H9 (cell line): ENCODE data around the gene BCAS2. TPM values are rescaled to one million over a fixed set of nuclear protein-coding genes. Genes with fewer than 3 reads are reported as not detected.

Experiments
- DNase-seq: peaks from one replicate; pipeline ENCODE4 v3.0.0-alpha.2; 2017
- H2AFZ ChIP-seq: one replicate; pipeline ENCODE4 v1.6.1; 2013; ENCODE audit warnings: mild to moderate bottlenecking, low read length, control low read depth, moderate library complexity
- H2AK5ac ChIP-seq: 2 replicates; pipeline ENCODE4 v1.6.1; 2013; ENCODE audit warnings: low read length, control low read depth, mixed read lengths; ENCODE audit not compliant: insufficient read length
- H2BK120ac ChIP-seq: one replicate; pipeline ENCODE4 v1.6.1; 2013; ENCODE audit warnings: low read depth, mild to moderate bottlenecking, low read length, control low read depth, inconsistent platforms; ENCODE audit not compliant: poor library complexity, severe bottlenecking
- H2BK12ac ChIP-seq: 2 replicates; pipeline ENCODE4 v1.6.1; 2013; ENCODE audit warnings: low read length, control low read depth, mixed read lengths, low read depth; ENCODE audit not compliant: insufficient read length
- H2BK15ac ChIP-seq: 2 replicates; pipeline ENCODE4 v1.6.1; 2013; ENCODE audit warnings: low read depth, low read length, control low read depth
- H2BK20ac ChIP-seq: one replicate; pipeline ENCODE4 v1.6.1; 2013; ENCODE audit warnings: low read depth, mild to moderate bottlenecking, low read length, control low read depth, inconsistent platforms; ENCODE audit not compliant: poor library complexity, severe bottlenecking
- H2BK5ac ChIP-seq: 2 replicates; pipeline ENCODE4 v1.6.1; 2013; ENCODE audit warnings: low read length, control low read depth, mixed read lengths; ENCODE audit not compliant: insufficient read length
- H3K14ac ChIP-seq: 2 replicates; pipeline ENCODE4 v1.6.1; 2013; ENCODE audit warnings: low read length, control low read depth; ENCODE audit not compliant: insufficient read depth
- H3K18ac ChIP-seq: 2 replicates; pipeline ENCODE4 v1.6.1; 2013; ENCODE audit warnings: low read depth, mild to moderate bottlenecking, mixed read lengths, low read length, control low read depth; ENCODE audit not compliant: insufficient read length
- H3K23ac ChIP-seq: 2 replicates; pipeline ENCODE4 v1.6.1; 2013; ENCODE audit warnings: low read length, control low read depth, mixed read lengths, low read depth; ENCODE audit not compliant: insufficient read length
- H3K23me2 ChIP-seq: 2 replicates; pipeline ENCODE4 v1.6.1; 2013; ENCODE audit warnings: low read depth, mild to moderate bottlenecking, mixed read lengths, low read length, control low read depth; ENCODE audit not compliant: insufficient read length, poor library complexity, severe bottlenecking
- H3K27ac ChIP-seq: 2 replicates; pipeline ENCODE4 v1.5.1; 2013; ENCODE audit warnings: low read length, control low read depth, mixed read lengths, low read depth; ENCODE audit not compliant: insufficient read length
- H3K27me3 ChIP-seq: 2 replicates; pipeline ENCODE4 v1.6.1; 2013; ENCODE audit warnings: low read length, control low read depth, inconsistent platforms; ENCODE audit not compliant: insufficient read depth
- H3K4ac ChIP-seq: 2 replicates; pipeline ENCODE4 v1.6.1; 2013; ENCODE audit warnings: low read depth, mild to moderate bottlenecking, control low read depth, inconsistent platforms, low read length, moderate library complexity
- H3K4me1 ChIP-seq: 2 replicates; pipeline ENCODE4 v1.6.1; 2013; ENCODE audit warnings: low read length, control low read depth, inconsistent platforms; ENCODE audit not compliant: insufficient read depth
- H3K4me2 ChIP-seq: 2 replicates; pipeline ENCODE4 v1.6.1; 2013; ENCODE audit warnings: low read length, control low read depth, mixed read lengths; ENCODE audit not compliant: insufficient read length, insufficient read depth
- H3K56ac ChIP-seq: 2 replicates; pipeline ENCODE4 v1.6.1; 2013; ENCODE audit warnings: low read depth, mild to moderate bottlenecking, mixed read lengths, low read length, control low read depth; ENCODE audit not compliant: insufficient read length
- H3K79me1 ChIP-seq: 2 replicates; pipeline ENCODE4 v1.6.1; 2013; ENCODE audit warnings: low read depth, mild to moderate bottlenecking, moderate library complexity, low read length, control low read depth, inconsistent platforms; ENCODE audit not compliant: insufficient read depth, poor library complexity, severe bottlenecking
- H3K79me2 ChIP-seq: 2 replicates; pipeline ENCODE4 v1.6.1; 2013; ENCODE audit warnings: low read length, control low read depth, inconsistent platforms; ENCODE audit not compliant: insufficient read depth
- H3K9ac ChIP-seq: 2 replicates; pipeline ENCODE4 v1.6.1; 2013; ENCODE audit warnings: low read length, control low read depth, mixed read lengths; ENCODE audit not compliant: insufficient read length; ENCODE audit errors: extremely low read depth
- H3K9me3 ChIP-seq: one replicate; pipeline ENCODE4 v1.6.1; 2013; ENCODE audit warnings: low read depth, low read length, inconsistent platforms; ENCODE audit not compliant: control insufficient read depth
- H3T11ph ChIP-seq: one replicate; pipeline ENCODE4 v1.6.1; 2013; ENCODE audit warnings: mild to moderate bottlenecking, low read length, control low read depth, inconsistent platforms
- H4K20me1 ChIP-seq: one replicate; pipeline ENCODE4 v1.6.1; 2013; ENCODE audit not compliant: control insufficient read depth, insufficient read length, insufficient read depth
- H4K5ac ChIP-seq: 2 replicates; pipeline ENCODE4 v1.6.1; 2013; ENCODE audit warnings: low read depth, mild to moderate bottlenecking, mixed read lengths, low read length, control low read depth; ENCODE audit not compliant: insufficient read length
- H4K8ac ChIP-seq: replicated peaks from 2 replicates; pipeline ENCODE4 v1.6.1; 2013; ENCODE audit warnings: low read length, control low read depth, mixed read lengths, low read depth; ENCODE audit not compliant: insufficient read length
- H4K91ac ChIP-seq: 2 replicates; pipeline ENCODE4 v1.6.1; 2013; ENCODE audit warnings: low read depth, mild to moderate bottlenecking, moderate library complexity, mixed read lengths, low read length, control low read depth; ENCODE audit not compliant: insufficient read length
- H3K27ac Mint-ChIP-seq, 3 experiments: 2 replicates in 2 of 3; 3 replicates in 1 of 3; pipeline ENCODE4 v1.8.0; 2020 to 2021; ENCODE audit warnings: mixed read lengths in 3 of 3, mild to moderate bottlenecking in 1 of 3, moderate library complexity in 1 of 3
- H3K27me3 Mint-ChIP-seq: 2 replicates; pipeline ENCODE4 v1.8.0; 2021; ENCODE audit warnings: low read depth, mild to moderate bottlenecking, moderate library complexity, mixed read lengths
- H3K36me3 Mint-ChIP-seq, 3 experiments: 2 replicates in 2 of 3; 3 replicates in 1 of 3; pipeline ENCODE4 v1.8.0; 2020 to 2021; ENCODE audit warnings: low read depth in 3 of 3, mixed read lengths in 3 of 3; ENCODE audit not compliant: insufficient read depth in 1 of 3
- H3K4me1 Mint-ChIP-seq, 2 experiments: 2 replicates each; pipeline ENCODE4 v1.8.0; 2020; ENCODE audit warnings: mixed read lengths in 2 of 2
- H3K4me3 Mint-ChIP-seq, 2 experiments: 2 replicates in 1 of 2; 3 replicates in 1 of 2; pipeline ENCODE4 v1.8.0; 2020 to 2021; ENCODE audit warnings: mild to moderate bottlenecking in 2 of 2, mixed read lengths in 2 of 2, moderate library complexity in 1 of 2
- H3K9me3 Mint-ChIP-seq, 2 experiments: 2 replicates in 1 of 2; 3 replicates in 1 of 2; pipeline ENCODE4 v1.8.0; 2020; ENCODE audit warnings: mild to moderate bottlenecking in 2 of 2, mixed read lengths in 2 of 2, moderate library complexity in 1 of 2
- total RNA-seq: library from RNA; stranded (reverse); gene quantifications from 2 replicates; pipeline ENCODE4 v1.2.1, GENCODE V29; 2021
- TF ChIP-seq, protein P1 (sequence below): fragments of 200-600 bp; sonication (generic); conservative IDR thresholded peaks from 3 replicates; pipeline ENCODE4 v1.8.0; 2021; ENCODE audit warnings: antibody characterized with exemption, mild to moderate bottlenecking

The BCAS2 gene
- total RNA-seq, 1 experiment from 2014 or later = 72.1 TPM

DNA sequence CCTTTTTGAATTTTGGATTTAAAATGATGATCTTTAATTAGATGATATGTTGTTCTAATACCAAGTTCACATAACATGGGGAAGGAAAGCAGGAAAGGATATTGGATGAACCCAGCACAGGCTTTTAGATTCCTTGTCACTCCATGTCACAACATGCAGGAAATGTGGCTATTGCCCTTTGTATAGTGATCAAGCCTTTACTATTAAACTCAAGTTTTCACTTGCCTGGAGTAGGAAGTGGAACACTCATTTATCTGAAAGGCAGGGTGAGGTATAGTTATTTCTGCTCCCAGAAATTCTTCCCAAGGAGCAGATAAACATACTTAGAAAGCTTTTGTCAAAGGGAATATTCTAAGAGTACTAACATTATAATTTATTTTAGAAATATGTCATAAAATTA, 37.2 kb upstream of the BCAS2 start:
- Histone ChIP-seq H2BK20ac (no peak overlapping the region), H3K23me2 (no peaks in the 10 kb centered on the region), H3K9me3 (no peaks in the 10 kb centered on the region), H3K18ac (no peak overlapping the region), H3K27ac (no peak overlapping the region), H2AFZ (no peak overlapping the region), H3K27me3 (no peaks in the 10 kb centered on the region), H3K23ac (no peak overlapping the region), H3K56ac (no peak overlapping the region), H3K4ac (no peak overlapping the region), H4K91ac (no peak overlapping the region), H2BK15ac (no peak overlapping the region), H3K79me1 (no peaks in the 10 kb centered on the region), H3K4me1 (no peaks in the 10 kb centered on the region), H3K14ac (no peak overlapping the region), H3K4me2 (no peak overlapping the region), H2BK120ac (no peak overlapping the region), H3K79me2 (no peaks in the 10 kb centered on the region), H2BK12ac (no peak overlapping the region), H4K20me1 (no peaks in the 10 kb centered on the region), H2AK5ac (no peak overlapping the region), H4K5ac (no peak overlapping the region), H2BK5ac (no peak overlapping the region), H3K9ac (no peak overlapping the region), H3T11ph (no peak overlapping the region), H4K8ac (no peak overlapping the region)
- Mint-ChIP-seq H3K4me3 (no peak overlapping the region), H3K27me3 (no peaks in the 10 kb centered on the region), H3K36me3 (peaks cover 0 to 3% (median 0%) of the 10 kb centered on the region in 3 experiments; a peak in 1 of 7 replicates), H3K9me3 (no peaks in the 10 kb centered on the region), H3K4me1 (peaks cover 0 to 3% of the 10 kb centered on the region in 2 experiments; a peak in 2 of 4 replicates), H3K27ac (no peak overlapping the region)
- TF ChIP-seq, protein P1, sequence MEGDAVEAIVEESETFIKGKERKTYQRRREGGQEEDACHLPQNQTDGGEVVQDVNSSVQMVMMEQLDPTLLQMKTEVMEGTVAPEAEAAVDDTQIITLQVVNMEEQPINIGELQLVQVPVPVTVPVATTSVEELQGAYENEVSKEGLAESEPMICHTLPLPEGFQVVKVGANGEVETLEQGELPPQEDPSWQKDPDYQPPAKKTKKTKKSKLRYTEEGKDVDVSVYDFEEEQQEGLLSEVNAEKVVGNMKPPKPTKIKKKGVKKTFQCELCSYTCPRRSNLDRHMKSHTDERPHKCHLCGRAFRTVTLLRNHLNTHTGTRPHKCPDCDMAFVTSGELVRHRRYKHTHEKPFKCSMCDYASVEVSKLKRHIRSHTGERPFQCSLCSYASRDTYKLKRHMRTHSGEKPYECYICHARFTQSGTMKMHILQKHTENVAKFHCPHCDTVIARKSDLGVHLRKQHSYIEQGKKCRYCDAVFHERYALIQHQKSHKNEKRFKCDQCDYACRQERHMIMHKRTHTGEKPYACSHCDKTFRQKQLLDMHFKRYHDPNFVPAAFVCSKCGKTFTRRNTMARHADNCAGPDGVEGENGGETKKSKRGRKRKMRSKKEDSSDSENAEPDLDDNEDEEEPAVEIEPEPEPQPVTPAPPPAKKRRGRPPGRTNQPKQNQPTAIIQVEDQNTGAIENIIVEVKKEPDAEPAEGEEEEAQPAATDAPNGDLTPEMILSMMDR = no peak
- DNase-seq = no peak
